ENCODE measurements around the gene HSPH1.
A peak's percentile ranks its signal among the peaks of the same experiment; 100 is the strongest.
"Not testable (repeated sequence)": the region's sequence is repeated elsewhere in the genome, so short reads cannot be mapped to it uniquely, and the experiment has no call there.

Gene HSPH1

DNA sequence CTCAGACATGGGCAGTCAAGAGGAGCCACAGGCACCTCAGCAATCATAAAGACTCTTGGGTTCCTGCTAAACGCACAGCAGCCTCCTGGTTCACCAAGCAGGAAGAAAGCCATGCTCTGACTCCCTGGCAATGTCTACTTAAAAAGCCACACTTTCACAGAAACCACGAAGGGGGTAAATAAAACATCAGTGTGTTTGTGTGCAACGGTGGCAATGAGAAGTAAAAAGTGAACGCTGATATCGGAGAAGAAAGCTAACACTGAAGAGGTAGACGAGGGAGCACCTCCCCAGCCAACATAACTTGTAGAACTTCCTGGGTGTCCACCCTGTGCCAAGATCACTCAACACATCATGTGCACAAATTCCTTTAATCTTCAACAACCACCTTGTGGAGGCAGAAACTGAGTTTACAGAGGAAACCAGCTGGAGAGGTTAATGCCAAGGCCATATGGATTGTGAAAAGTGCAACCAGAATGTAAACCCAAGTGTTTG, 30.2 kb downstream of the HSPH1 start:
- DNase-seq (ENCODE audit: low spot score), result no peak

GRCh38 chr13:31129419-31129818, 32.3 kb downstream of the HSPH1 start:
- no peak for DNase-seq (ENCODE audit: low spot score)

- no peak for DNase-seq (ENCODE audit: low spot score)
Observed at GRCh38 chr13:31124204-31124603, 37.5 kb downstream of the HSPH1 start.

GRCh38 chr13:31122544-31123260, 39.0 kb downstream of the HSPH1 start:
- DNase-seq (ENCODE audit: low spot score), result no peak

DNA sequence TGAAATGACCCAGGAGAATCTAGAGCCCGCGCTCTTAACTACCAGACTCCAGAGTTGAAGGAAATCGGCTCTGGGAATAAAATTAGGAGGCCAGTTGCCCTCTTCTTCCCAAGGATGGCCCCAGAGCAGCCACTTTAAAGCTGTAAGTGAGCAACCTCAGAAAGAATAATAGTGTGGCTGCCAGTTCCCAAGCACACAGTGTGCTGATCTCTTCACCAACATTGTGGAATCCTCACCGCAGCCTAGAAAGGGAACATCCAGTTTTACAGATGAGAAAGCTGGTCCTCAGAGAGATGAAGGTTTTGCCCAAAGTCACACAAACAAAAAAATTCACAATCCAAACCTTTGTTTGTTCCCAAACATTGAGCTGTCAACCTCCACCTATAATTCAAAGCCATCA, 39.6 kb downstream of the HSPH1 start:
- no peak for DNase-seq (ENCODE audit: low spot score)

- no peak for DNase-seq (ENCODE audit: low spot score)
Observed at GRCh38 chr13:31121379-31122140, 40.1 kb downstream of the HSPH1 start.

DNA sequence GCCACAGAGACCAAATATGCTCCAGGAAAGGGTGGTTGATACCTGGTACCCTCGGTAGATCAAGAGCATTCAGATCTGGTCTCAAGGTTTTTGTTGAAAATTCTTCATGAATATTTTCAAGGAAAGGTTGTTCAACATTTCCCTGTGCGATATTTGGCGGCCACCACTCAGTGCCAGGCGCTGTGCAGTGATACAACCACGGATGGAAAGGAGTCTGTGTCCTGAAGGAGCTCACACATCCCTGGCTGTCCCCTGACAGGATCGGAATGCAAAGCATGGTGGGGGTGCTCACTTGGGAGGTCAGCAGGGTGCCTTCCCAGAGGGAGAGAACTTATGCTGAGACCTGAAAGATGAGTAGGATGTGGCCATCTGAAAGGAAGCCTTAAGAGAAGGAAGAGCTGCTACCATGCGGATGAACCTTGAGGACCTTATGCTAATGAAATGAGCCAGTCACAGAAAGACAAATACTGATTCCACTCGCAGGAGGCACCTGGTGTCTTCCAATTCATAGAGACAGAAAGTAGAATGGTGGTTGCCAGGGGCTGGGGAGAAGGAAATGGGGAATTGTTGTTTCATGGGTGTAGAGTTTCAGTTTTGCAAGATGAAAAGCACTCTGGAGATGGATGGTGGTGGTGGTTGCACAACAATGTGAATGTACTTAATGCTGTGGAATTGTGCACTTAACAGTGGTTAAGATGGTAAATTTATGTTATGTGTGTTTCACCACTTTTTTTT, 41.6 kb downstream of the HSPH1 start:
- DNase-seq (ENCODE audit: low spot score), result no peak

DNA sequence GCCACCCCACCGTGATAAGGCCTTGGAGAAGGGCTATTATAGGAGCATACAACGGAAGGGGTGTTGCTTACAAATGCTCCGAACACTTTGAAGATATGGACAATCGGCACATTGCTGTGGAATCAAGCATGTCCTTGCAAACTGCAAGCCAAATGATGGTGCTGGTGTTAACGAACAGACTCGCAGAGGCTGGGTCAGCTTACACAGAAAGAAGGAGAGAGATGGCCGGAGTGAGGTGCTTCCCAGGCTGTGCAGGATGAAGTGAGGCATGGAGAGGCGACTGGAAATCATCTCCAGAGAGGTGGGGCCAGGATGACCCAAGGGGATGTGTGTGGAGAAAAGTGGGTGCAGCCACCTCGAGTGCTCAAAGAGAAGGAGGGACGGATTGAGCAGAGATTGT, 42.2 kb downstream of the HSPH1 start:
- no peak for DNase-seq (ENCODE audit: low spot score)

DNA sequence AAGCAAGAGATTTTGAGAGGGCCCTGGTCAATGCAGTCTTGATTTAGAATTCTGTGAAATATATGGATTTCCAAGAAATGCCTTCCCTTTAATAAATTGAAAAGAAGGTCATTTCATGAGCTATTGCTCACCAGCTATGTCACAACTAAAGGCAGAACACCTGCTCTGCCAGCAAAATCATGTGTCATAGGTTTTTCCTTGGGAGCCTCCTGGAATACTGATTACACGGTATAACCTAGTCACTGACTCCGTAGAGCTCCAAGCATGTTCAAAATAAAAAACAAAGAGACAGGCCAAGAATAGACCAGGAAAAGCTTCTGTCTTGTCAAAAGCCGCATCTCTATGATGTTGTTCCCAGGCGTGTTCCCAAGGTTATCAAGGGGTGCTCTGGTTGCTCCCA, 45.5 kb downstream of the HSPH1 start:
- DNase-seq (ENCODE audit: low spot score), result no peak

- DNase-seq (ENCODE audit: low spot score), result no peak
Observed at GRCh38 chr13:31115616-31116015, 46.1 kb downstream of the HSPH1 start.

DNA sequence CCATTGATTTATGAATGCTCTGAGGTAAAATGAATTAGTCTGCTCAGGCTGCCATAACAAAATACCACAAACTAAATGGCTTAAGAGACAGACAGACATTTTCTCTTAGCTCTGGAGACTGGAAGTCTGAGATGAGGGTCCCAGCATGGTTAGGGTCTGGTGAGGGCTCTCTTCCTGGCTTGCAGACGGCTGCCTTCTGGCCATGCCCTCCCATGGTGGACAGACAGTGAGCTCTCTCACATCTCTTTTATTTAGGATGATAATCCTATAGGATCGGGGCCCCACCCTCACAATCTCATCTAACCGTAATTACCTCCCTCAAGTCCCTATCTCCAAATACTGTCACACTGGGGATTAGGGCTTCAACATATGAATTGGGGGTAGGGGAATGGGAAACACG, 47.1 kb downstream of the HSPH1 start:
- DNase-seq (ENCODE audit: low spot score), result no peak

DNA sequence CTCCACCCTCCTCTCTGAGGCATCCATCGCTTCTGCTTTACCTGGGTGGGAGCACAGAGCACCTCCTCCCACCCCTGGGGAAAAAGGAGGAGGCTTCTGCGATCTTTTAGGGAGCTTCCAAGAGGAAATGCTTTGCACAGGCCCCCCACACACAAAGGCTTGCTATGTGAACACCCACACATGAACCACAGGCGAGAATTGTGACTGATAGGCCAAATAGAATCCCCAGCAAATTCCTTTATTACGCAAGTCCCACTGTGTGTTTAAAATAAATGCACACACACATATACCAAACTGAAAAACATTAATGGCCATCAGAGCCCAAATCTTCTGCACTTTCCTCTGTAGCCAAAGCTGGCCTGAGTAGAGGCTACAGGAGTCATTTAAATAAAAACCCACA, 50.6 kb downstream of the HSPH1 start:
- no peak for DNase-seq (ENCODE audit: low spot score)

DNA sequence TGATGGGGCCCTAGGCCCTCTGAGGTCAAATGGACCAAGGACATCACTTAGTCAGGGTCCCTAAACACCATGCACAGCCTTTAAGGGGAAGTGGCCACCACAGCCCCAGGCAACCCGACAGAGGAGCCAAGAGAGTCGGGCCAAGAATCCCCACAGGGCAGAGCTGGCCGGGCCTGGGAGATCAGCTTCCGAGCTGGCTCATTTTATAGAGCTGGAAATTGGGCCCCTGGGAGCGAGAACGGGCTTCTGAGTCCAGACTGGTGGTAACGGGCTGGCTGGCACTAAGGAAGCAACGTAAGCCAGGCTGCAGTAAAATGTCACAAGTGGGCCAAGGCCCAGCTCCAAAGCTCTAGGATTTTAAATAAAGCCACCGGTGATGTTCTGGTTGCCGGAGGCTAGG, 51.1 kb downstream of the HSPH1 start:
- DNase-seq (ENCODE audit: low spot score), result no peak

DNA sequence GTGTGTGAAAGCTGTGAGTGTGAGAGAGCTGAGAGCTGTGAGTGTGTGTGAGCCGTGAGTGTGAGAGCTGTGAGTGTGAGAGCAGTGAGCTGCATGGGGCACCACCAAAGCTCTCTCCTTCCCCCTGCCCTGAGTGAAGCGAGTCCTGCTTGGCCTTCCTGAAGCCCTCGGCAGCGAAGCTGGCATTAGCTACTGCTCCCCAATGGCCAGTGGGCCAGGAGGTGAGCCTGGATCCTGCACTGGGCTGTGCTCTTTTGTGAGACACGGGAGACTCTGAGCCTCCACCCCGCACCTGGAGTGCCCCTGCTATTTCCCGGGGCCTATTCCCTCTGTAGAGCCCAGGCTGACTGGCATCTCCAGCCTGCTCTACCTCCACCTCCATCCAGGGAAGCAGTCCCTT, 51.5 kb downstream of the HSPH1 start:
- DNase-seq (ENCODE audit: low spot score), result no peak

DNA sequence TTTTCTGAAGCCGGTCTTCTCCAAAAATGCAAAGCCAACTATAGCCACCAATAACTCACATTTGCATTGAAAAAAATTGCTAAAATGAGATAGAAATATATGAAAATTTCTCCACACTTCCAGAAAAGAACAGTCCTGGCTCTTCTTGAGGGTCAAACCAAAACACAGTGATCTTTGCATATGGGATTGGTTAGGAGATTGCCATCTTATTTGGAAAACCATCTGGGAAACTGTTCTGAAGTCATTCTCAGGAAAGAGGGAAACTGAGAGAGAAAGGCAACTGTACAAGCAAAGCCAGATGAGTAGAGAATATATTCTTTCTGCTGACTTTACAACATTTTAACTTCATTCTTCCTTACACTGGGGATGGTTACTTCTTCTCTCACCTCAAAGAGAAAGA, 54.6 kb downstream of the HSPH1 start:
- DNase-seq (ENCODE audit: low spot score), result no peak

GRCh38 chr13:31105856-31106255, 55.8 kb downstream of the HSPH1 start:
- DNase-seq (ENCODE audit: low spot score), result no peak

- peak; percentile 19 for DNase-seq (ENCODE audit: low spot score)
Observed at GRCh38 chr13:31105020-31105795, 56.5 kb downstream of the HSPH1 start.

GRCh38 chr13:31102905-31103304, 58.8 kb downstream of the HSPH1 start:
- no peak for DNase-seq (ENCODE audit: low spot score)

DNA sequence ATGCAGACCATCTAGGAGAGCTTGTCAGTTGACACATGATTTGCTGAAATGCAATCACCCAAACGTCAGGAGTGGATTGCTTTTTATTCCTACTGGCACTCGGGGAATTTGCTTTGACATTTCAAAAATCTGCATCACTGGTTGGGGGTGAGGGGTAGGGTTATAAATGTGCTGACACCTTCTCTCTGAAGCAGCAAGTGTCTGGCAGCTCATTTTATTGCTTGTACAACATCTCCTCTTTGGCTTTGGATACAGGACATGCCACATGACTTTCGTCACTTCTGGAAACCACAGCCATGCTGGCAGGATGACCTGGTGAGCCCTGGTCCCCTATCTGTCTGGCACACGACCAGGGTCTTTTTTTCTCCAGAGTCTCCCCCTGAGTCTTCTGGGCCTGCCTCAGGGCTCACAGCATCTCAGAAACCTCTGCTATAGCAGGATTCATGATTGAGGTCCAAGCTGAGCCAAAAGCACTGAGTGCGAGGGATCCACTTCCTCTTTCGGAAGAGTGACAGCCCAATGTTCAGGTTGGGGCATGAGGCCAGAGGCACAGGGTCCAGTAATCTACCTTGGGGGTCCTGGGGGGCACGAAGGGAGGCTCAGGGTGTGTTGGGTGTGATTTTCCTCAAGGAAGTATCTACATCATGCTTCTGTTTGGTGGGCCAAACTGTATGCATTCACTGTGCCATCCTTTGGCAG, 60.1 kb downstream of the HSPH1 start:
- peak; percentile 32 for DNase-seq (ENCODE audit: low spot score)

DNA sequence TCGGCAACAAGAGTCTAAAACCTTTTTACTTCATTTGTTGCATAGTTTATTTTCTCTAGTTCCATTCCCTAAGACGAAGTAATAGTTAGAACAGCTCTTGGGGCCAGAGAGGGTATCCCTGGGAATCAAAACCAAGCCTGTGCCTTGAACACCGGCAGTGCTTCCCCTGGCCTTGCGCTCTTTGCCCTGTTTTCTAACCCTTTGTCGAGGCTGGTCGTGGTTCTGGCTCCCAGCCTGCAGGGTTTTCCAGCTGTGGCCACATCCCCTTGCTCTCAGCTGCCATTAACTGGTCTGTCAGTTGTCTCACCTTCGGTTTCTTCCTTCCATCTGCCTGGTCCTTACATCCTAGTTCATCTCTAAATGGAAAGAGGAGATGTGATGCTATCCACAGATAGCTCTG, 61.0 kb downstream of the HSPH1 start:
- no peak for DNase-seq (ENCODE audit: low spot score)

DNA sequence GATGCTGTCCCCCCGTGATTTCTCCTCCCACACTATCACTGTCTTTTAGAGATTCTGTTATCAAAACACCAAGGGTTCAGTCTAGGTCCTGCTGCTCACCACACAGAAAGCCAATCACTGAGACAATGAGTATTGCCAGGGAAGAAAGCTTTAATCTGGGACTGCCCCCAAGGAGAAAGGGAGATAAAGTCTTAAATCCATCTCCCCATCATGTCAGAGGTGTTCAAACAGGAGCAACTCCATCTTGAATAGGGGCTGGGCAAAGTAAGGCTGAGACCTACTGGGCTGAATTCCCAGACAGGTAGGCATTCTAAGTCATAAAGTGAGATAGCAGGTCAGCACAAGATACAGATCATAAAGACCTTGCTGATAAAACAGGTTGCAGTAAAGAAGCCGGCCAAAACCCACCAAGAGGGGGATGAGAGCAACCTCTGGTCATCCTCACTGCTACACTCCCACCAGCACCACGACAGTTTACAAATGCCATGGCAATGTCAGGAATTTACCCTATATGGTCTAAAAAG, 63.7 kb downstream of the HSPH1 start:
- DNase-seq (ENCODE audit: low spot score), result not testable (repeated sequence)
